GM21367 (cell line): ENCODE measurements around the gene ACTR1B.
"Not testable (repeated sequence)": the region's sequence is repeated elsewhere in the genome, so short reads cannot be mapped to it uniquely, and the experiment has no call there.

Experiments used
- ATAC-seq: cut with Tn5 transposase; IDR thresholded peaks from one replicate; pipeline ENCODE4 v1.9.1; 2021; ENCODE audit not compliant: unreplicated experiment

Gene ACTR1B

GRCh38 chr2:97691166-97691565 lies 27.3 kb upstream of the ACTR1B start:
- ATAC-seq = no peak

GRCh38 chr2:97688062-97688827 lies 24.4 kb upstream of the ACTR1B start:
- no peak for ATAC-seq

- not testable (repeated sequence) for ATAC-seq
Observed at GRCh38 chr2:97687235-97687634, 23.4 kb upstream of the ACTR1B start.

- ATAC-seq = no peak
Observed at GRCh38 chr2:97678298-97678697, 14.5 kb upstream of the ACTR1B start.

DNA sequence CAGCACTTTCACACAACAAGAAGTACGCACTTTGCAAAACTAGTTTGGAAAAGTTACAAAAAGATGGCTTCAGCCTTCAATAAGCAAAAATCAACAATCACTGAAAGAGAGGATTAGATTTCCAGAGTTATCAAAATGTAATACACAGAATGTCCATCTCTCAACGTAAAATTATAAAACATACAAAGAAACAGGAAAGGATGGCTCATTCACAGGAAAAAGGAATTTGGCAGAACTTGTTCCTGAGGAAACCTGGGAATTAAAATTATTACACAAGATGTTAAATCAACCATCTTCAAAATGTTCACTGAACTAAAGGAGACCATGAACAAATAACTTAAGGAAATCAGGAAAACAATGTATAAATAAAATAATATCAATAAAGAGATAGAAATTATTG lies 13.6 kb upstream of the ACTR1B start:
- ATAC-seq = no peak

- no peak for ATAC-seq
Observed at GRCh38 chr2:97676620-97677019, 12.8 kb upstream of the ACTR1B start.

DNA sequence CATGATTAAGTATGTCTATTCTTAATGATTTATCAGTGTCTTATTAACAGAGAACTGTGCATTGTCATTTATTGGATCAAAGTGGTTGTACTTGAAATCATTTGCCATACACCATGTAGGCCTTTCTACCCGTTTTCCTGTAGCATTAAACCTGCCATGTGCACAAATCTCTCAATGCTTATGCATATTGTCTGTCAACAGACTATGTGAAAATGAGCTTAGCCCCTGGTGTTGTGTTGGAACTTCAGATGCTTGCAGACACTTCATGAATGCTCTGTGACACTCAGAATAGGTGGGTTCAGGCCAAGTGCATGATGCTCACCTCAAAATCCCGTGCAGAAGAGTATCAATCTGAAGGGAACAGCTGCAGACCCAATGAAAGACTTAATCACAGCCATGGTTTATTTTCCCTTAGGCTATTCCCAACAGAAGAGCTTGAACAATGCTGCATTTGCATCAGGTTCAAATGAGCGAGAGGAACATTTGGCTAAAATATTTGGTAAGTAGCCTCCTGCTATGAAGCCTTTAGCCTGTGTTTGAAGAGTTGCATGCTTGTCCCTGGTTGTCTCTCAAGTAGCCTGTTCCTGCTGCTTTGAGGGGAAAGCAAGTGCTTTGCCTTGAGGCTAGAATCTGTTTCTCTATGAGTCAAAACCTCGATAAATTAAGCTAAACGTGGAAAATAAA lies 11.7 kb upstream of the ACTR1B start:
- ATAC-seq = no peak

- no peak for ATAC-seq
Observed at GRCh38 chr2:97673915-97674283, 10.1 kb upstream of the ACTR1B start.

- no peak for ATAC-seq
Observed at GRCh38 chr2:97673182-97673914, 9.5 kb upstream of the ACTR1B start.

DNA sequence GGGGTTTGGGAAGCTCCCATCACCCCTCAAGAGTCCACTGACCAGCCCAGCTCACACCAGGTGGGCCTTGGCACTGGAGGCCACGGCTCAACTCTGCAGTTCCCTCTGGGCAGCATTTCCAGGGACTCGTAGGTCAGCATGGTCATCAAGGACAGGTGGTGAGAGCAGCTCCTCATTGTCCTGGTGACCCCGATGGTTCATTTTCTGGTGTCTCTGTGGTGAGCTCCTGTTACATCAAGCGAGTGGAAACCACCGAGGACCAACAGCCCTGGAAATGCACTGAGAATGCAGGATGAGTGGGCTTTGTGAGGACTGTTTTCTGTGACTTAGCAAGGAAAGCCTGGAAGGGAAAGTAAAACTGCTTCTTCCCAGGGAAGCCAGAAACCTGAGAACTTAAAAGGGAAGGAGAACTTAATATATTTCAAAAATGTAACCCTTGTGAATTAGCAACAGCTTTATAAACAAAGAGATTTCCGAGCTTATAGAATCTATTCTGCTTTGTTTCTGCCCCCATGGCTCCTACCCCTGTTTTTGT lies 8.8 kb upstream of the ACTR1B start:
- ATAC-seq = not testable (repeated sequence)

GRCh38 chr2:97671526-97671925 lies 7.7 kb upstream of the ACTR1B start:
- ATAC-seq = no peak

DNA sequence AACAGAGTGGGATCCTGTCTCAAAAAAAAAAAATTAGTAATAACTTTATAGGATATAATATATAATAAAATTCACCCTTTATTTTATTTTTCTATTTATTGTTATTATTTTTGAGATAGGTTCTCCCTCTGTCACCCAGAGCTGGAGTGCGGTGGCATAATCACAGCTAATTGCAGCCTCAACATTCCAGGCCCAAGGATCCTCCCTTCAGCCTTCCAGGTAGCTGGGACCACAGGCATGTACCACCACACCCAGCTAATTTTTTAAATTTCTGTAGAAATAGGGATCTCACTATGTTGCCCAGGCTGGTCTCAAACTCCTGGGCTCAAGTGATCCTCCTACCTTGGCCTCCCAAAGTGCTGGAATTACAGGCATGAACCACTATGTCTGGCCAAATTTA lies 6.6 kb upstream of the ACTR1B start:
- no peak for ATAC-seq

DNA sequence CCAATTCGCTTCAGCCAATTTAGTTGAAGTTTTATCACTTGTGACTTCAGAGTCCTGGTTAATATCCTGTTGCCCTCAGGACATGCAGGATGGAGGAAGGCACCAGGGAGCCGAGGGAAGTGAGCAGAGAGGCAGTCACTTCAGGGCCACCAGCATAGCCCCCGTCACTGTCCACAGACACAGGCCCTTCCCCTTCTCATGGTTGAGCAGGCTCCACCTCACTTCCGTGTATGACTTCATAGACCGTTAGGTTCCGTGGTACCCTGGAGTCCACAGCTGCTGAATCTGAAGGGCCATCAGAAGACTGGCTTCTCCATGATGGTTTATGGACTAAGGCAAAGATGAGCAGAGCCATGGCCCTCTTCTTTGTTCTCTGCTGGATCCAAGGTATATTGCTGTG lies 5.6 kb upstream of the ACTR1B start, which contains the start of gene C2orf92:
Gene C2orf92, plus strand, starts transcription at position 266 of the 400 bp plus-strand sequence. Its CDS starts 76 bp downstream, at position 342.
- no peak for ATAC-seq

GRCh38 chr2:97664636-97664970 lies 759 bp upstream of the ACTR1B start:
- no peak for ATAC-seq

DNA sequence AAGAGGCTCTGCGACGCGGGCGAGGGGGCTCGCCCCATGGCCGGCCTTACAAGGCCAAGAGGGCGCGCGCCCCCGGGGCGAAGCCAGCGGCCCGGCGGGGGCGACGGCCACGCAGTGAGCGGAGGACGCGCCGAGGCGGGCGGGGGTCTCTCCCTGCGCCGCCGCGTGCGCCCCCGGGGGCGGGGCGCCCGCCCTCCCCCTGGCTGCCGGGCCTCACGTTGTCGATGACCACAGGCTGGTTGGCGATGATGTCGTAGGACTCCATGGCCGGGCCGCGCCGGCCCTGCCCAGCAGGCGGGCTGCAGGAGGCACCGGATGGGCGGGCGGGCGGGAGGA lies 250 bp downstream of the ACTR1B start:
- no peak for ATAC-seq

GRCh38 chr2:97662895-97663625 lies 784 bp downstream of the ACTR1B start:
- peak; percentile 38 for ATAC-seq

DNA sequence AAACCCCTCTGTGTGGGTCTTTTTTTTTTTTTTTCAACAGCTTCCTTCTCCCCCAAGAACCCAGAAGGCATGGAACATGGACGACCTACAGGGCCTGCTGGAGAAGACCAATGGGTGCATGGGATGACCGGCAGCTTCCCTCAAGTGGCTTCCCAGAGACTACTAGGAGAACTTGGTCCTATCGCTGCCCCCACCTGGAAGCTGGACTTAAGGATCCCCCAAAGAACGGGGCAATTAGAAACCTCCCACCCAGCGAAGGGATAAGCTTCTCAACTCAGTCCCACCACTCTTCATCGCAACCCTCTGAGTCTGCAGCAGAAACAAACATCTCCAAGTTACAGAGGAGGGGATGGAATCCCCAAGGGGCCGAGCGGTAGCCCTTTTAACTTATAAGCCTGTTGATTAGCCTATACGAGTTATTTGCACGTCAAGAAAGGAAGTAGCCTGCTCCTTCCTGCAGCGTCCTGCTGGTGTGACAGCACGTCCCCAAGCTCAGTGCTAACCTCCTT lies 1.4 kb downstream of the ACTR1B start:
- ATAC-seq = no peak

- ATAC-seq = no peak
Observed at GRCh38 chr2:97661927-97662326, 1.9 kb downstream of the ACTR1B start.

DNA sequence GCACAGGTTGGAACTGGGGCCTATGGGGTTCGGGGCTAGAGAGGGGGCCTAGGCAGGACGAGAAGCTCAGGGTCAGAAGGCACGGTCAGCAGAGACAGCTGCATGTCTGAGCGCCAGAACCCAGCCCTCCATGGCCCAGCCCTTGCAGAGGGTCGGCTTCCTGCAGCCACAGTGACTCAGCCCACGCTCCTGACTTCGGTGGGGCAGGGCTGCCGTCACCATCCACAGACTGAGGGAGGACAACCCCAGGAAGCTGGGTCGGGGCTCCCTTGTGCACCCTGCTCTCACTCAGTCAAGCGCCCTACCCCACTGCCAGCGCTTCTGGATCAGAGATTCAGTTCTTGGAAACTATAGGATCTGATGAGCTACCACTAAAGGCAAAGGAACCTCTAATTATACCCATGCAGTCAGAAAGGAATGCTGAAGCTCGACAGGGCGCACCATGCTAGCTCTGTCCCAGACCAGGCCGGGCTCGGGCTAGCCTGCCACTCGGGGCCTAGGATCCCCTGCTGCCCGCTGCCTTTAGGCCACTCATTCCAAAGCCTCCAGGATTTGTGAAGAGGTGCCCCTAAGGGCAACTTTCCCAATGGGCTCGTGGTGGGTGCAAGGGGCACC lies 3.0 kb downstream of the ACTR1B start:
- no peak for ATAC-seq

GRCh38 chr2:97660044-97660774 lies 3.6 kb downstream of the ACTR1B start:
- ATAC-seq = no peak
